Stimulated activated CD4-positive, alpha-beta T cell treated with anti-CD3 and anti-CD28 coated beads, Interleukin-4, amount 100 ng/mL, for 1 hour (primary cell): ENCODE data around the gene VEGFA.

Source experiments
- DNase-seq: peaks from one replicate; pipeline ENCODE4 v3.0.0-alpha.2; 2020

VEGFA gene

DNA sequence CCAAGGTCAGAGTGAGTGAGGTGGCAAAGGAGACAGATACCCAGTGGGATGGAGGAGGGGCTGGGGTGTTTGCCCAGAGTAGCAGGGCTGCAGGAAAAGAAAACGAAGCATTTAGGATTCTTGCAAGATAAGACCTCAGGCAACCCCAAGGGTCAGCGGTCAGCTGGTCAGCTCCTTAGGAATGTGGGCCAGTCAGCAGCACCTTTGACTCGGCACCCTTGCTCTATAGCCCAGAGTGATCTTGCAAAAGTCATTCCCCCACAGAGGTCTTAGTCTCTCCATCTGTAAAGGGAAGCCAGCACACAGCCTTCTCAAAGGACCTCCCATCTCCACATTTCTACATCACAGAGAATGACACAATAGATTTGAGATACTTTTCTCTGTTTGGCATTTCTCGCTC is 56.7 kb downstream of the VEGFA start:
- no peak for DNase-seq

DNA sequence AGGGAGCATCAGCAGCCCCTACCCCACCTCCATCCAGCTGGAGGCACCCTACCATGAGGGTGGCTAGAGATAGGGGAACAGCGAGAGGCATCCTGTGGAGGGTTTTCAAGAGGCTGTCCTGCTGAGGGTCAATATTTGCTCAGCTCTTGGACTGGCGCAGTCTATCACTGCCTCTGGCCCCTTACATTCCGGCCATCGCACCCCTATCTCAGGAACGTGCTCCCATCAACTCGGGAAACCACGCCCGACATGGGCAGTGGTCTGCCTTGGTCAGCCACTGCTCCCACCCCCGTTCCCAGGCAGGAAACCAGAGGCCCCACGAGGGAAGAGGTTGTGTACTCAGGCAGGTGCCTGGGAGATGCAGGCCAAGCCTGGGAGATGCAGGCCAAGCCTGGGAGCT is 57.9 kb downstream of the VEGFA start:
- no peak for DNase-seq

DNA sequence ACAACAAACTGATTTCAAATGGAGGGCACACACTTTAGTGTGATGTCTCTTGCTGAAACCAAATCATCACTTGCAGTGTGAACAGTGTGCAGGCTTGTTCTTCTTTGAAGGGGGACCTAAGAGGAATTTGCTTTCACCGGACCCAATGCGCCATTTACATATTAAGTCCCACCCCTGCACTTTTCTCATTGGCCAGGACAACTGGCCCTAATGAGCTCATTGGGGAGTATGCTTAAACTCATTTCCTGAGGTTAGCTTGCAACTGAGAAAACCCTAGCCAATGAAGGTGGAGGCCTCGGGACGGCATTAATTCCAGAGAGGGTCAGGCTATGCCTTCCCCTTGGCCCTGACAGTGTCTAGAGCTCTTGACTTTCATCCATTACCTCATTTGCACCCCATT is 58.7 kb downstream of the VEGFA start:
- DNase-seq: no peak

DNA sequence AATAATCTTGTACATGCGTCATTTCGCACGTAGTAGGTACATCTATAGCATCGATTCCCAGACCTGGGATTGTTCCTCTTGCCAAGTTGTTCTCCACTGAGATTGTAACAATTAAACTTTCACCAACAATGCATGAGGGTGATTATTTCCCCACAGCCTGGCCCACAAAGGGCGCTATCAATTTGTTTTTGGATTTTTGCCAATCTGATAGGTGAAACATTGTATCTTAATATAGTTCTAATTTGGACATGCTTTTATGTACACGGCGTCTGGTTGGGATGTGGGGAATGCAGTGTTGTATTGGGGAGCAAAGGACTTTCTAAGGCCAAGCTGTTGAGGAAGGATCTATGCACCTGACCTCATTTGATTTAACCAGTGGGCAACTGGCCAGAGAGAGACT is 59.5 kb downstream of the VEGFA start:
- no peak for DNase-seq

DNA sequence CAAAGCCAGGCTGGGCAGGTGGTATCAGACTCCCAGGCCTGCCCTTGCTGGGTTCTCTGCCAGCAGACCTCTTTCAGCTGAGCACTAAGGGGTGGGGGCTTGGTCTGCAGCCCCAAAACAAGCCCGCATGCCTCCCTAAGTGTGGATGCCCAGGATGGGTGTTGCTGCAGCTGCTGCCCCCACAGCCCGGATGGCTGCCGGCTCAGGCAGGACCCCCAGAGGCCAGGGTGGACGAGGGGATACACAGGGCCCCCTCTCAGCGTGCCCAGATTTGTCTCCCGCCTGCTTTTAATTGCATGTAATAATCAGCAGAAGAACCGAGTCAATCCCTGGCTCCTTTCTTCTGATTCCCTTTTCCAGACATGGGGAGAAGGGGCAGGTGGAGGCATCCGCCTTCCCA is 60.8 kb downstream of the VEGFA start:
- DNase-seq: no peak

DNA sequence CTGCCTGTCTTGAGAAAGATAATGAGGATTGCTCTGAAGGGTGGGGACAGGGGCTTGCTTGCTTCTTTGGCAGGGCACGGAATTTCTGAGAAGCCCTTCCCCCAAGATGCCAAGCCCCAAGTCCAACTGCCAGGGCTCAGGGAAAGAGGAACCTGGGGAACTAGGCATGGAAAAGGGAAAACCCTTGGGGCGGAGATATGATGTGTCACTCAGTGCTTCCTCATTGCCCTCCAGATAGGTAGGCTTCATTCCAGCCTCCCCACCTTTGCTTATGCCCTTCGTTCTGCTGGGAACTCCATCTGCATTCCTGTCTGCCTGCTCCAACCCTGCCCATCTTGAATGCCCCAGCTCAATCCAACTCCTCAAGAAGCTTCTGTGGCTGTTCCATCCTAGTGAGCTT is 61.2 kb downstream of the VEGFA start:
- DNase-seq: no peak

DNA sequence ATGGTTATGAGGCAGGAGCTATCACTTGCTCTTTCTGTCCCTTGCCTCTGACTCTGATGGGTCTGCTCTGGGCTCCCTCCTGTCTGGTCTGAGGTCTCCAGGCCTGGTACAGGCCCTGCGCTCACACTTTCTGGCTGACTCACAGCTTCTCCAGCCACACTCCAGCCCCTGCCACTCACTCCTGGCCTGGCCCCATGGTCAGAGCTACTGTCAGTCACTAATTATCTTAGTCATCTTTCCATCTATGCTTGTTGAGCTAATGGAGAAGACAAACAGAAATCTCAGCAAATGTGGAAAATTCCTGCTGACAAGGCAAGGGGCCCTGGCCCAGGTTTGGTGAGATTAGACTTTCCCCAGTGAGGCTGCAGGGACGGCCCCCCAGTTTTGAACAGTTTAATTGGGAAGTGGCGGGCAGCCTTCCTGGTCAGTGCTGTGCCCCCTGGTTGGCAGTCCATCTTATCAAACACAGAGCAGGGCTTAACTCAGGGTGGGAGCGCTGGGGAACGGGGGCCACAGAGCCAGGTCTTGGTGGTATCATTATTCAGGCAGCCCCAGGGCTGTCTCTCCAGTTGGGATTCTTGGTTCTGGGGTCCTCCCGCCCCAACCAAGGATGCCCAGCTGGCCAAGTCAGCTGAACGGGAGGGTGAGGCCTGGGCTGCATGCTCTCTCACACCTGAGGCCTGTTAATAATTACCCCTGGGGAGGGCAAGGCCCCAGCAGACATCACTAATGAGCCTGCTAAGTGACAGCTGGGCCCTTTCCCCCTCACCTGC is 63.4 kb downstream of the VEGFA start:
- DNase-seq: no peak

DNA sequence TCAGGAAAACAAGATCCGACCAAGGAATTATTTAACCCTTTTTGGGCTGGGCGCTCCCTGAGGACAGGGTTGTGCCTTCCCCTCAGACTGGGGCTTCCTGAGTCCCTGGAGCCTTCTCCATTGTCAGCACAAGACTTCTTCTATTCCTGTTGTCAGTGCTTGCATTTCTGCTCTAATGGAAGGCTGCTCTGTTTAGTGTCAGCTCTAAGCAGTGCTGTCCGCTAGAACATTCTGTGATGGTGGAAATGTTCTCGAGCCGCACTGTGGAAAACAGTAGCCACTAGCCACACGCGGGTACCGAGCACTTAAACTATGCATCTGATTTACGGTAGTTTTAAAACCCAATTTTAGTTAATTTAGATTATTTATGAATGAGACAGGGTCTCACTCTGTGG is 64.0 kb downstream of the VEGFA start:
- DNase-seq: no peak

DNA sequence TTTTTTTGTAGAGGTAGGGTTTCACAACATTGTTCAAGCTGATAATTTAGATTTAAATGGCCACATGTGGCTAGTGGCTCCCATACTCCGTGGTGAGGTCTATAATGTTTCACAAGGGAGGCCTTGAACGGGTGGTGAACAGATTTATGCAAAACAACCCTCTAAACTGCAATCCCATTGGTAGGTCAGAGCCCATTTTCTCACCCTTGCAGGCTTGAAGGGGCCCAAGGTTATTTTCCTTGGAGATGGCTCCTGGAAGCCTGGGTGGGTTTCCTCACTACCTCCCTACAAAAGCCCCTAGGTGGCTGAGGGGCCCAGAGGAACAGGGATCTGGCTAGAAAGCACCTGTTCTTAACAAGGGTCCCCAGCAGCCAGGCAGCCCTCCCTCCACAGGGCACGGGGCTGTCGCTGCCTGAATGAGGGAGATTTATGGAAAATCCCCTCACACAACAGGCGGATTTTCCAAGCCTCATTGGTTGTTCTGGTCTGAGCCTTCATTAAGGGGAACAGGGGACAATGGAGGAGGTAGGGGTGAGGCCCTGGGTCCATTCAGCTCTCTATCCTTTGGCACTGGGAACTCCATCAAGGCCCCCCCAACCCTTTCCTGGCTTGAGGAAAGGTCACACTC is 64.6 kb downstream of the VEGFA start:
- no peak for DNase-seq

DNA sequence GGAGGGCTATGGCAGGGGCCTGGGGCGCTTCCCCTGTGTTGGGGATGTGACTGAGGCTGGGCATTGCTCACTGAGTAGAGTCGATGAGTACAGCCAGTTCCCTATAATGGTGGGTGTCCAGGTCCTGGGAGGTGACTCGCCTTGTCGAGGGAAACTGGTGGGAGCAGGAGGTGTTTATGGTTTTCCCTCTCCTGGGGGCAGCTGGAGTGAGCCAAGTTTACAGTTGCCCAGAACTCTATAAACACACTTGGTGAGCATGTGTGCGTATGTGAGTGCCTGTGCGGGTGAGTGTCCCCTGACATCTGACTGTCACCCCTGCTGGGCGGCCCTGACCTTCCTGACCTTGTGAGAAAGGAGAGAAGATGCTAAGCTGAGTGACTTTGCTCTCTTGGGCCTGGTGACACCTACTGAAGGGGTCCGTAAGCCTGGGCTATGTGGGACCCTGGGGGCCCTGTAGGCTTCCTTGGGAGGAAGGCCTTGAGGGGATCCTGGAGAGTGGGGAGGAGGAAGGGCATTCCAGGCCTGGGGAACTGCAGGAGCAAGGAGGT is 65.9 kb downstream of the VEGFA start:
- no peak for DNase-seq
